ENCODE measurements around the gene COLEC12. TPM values are rescaled to one million over a fixed set of nuclear protein-coding genes. Genes with fewer than 3 reads are reported as not detected.

The COLEC12 gene
- total and polyA plus RNA-seq, 7 experiments from 2014 or later: 0.12 to 0.35 (median 0.19) TPM; not detected in 4

DNA sequence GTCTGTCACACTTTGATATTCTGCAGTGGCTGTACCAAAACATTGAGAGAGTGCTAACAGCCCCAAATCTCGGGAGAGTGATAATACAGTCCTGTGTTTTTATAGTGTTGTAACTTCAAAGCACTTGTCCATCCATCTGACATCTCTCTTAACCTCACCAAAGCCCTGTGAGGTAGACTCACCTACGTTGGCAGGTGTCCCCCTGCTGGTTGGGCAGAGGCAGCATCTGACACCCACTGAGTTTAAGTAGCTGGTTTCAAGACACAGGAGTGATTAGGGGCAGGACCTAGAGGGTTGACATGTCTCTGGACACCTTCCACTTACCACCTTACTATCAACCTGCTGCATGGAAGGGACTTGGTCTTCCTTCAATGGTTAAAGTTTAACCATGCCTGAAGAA is 22.9 kb downstream of the COLEC12 start:
- ChIA-PET CTCF (no interaction called here), POLR2A (no interaction called here)
- no peak for ATAC-seq
- Histone ChIP-seq H3K27ac (ENCODE audit: low read depth, low read length) (no peak overlapping the region), H3K4me3 (ENCODE audit: low read length) (no peak overlapping the region), H3K27me3 (ENCODE audit: control insufficient read depth in 2 of 2, insufficient read depth in 2 of 2, low read length in 2 of 2) (no peaks in the 10 kb centered on the region), H3K4me1 (ENCODE audit: control insufficient read depth in 2 of 2, insufficient read depth in 2 of 2, low read length in 2 of 2) (no peaks in the 10 kb centered on the region), H3K9me3 (ENCODE audit: control insufficient read depth in 2 of 3, low read length in 3 of 3) (no peaks in the 10 kb centered on the region), H3K36me3 (ENCODE audit: control insufficient read depth in 2 of 3, insufficient read depth in 3 of 3, low read length in 3 of 3) (no peaks in the 10 kb centered on the region)
- intact Hi-C loops (cut with micrococcal nuclease): loop anchor here in 1 of 2 donors (5.0 kb wide), 1 partner anchor 370 kb away; no protein-coding TSS in a partner anchor
- H3K27ac Mint-ChIP-seq: no peak overlapping the region
- H3K36me3 Mint-ChIP-seq: no peaks in the 10 kb centered on the region
- peak in 2 of 9 donors; percentile 1 to 3 for DNase-seq
- H3K4me1 Mint-ChIP-seq: no peaks in the 10 kb centered on the region
- peaks cover 0 to 27% (median 8%) of the 10 kb centered on the region in 5 donors for H3K27me3 Mint-ChIP-seq
- H3K9me3 Mint-ChIP-seq: peaks cover 0 to 2% (median 0%) of the 10 kb centered on the region in 11 donors
- H3K4me3 Mint-ChIP-seq: no peak overlapping the region

- no peaks in the 10 kb centered on the region for H3K4me1 ChIP-seq (ENCODE audit: control insufficient read depth in 2 of 2, insufficient read depth in 2 of 2, low read length in 2 of 2)
- CTCF ChIA-PET: no interaction called here
- no peak overlapping the region for H3K27ac Mint-ChIP-seq
Measured at GRCh38 chr18:476251-476664, 24.2 kb downstream of the COLEC12 start.

DNA sequence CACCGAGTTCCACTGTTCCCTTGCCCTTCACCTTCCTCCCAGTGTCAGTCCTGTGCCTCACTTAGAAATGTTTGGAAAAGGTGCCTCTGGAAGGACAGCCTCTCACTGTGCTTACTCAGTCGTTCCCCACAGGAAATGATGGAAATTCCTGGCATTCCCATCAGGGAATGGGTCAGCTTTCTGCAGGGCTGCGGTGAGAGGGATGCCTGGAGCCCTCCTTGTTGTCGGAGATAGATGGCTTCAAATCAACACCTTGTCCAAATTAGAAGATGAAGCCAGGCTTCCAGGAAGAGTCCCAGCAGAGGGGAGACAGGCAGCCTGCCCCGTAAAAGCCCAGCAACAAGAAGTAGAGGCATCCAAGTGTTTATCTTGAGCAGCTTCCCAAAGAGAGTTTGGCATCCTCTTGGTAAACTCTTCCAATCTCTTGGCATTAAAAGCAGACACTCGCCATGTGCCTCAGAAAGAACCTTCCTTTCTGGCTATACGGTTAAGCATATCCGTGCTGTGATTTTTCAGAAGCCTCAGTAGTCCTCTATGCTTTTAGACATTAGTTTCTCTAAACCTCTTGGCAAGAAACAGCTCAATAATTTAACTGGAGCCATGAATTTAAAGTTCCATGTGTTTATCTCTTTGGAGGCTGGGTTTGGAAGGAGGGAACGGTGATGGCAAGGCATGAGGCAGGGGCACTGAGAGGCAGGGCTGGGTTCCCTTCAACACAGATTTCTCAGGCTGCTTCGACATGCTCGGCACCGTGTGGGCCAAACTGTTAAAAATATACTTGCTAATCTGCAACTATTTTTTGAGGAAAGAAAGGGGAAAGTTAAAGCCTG is 25.1 kb downstream of the COLEC12 start:
- no peak overlapping the region for H3K27ac Mint-ChIP-seq
- Histone ChIP-seq H3K4me1 (ENCODE audit: control insufficient read depth in 2 of 2, insufficient read depth in 2 of 2, low read length in 2 of 2) (no peaks in the 10 kb centered on the region), H3K27ac (ENCODE audit: low read depth, low read length) (no peak overlapping the region), H3K27me3 (ENCODE audit: control insufficient read depth in 2 of 2, insufficient read depth in 2 of 2, low read length in 2 of 2) (no peaks in the 10 kb centered on the region), H3K36me3 (ENCODE audit: control insufficient read depth in 2 of 3, insufficient read depth in 3 of 3, low read length in 3 of 3) (no peaks in the 10 kb centered on the region), H3K4me3 (ENCODE audit: low read length) (no peak overlapping the region), H3K9me3 (ENCODE audit: control insufficient read depth in 2 of 3, low read length in 3 of 3) (no peaks in the 10 kb centered on the region)
- peaks cover 0 to 2% (median 0%) of the 10 kb centered on the region in 11 donors for H3K9me3 Mint-ChIP-seq
- H3K36me3 Mint-ChIP-seq: no peaks in the 10 kb centered on the region
- H3K4me1 Mint-ChIP-seq: no peaks in the 10 kb centered on the region
- ATAC-seq (no peak), DNase-seq (no peak)
- no peak overlapping the region for H3K4me3 Mint-ChIP-seq
- peaks cover 0 to 22% (median 8%) of the 10 kb centered on the region in 5 donors for H3K27me3 Mint-ChIP-seq
- POLR2A ChIA-PET: no interaction called here
- intact Hi-C loops (cut with micrococcal nuclease): loop anchor here in 1 of 2 donors (5.0 kb wide), 1 partner anchor 368 kb away; no protein-coding TSS in a partner anchor
- CTCF ChIA-PET: no interaction called here

More at GRCh38 chr18:476251-476664, 24.2 kb downstream of the COLEC12 start:
- peaks cover 0 to 2% (median 0%) of the 10 kb centered on the region in 11 donors for H3K9me3 Mint-ChIP-seq
- Histone ChIP-seq H3K9me3 (ENCODE audit: control insufficient read depth in 2 of 3, low read length in 3 of 3) (no peaks in the 10 kb centered on the region), H3K4me3 (ENCODE audit: low read length) (no peak overlapping the region), H3K36me3 (ENCODE audit: control insufficient read depth in 2 of 3, insufficient read depth in 3 of 3, low read length in 3 of 3) (no peaks in the 10 kb centered on the region), H3K27ac (ENCODE audit: low read depth, low read length) (no peak overlapping the region), H3K27me3 (ENCODE audit: control insufficient read depth in 2 of 2, insufficient read depth in 2 of 2, low read length in 2 of 2) (no peaks in the 10 kb centered on the region)
- ATAC-seq (no peak), DNase-seq (no peak)
- intact Hi-C loops (cut with micrococcal nuclease): loop anchor here in 1 of 2 donors (5.0 kb wide), 1 partner anchor 369 kb away; no protein-coding TSS in a partner anchor
- POLR2A ChIA-PET: no interaction called here
- no peak overlapping the region for H3K4me3 Mint-ChIP-seq
- H3K4me1 Mint-ChIP-seq: no peaks in the 10 kb centered on the region
- peaks cover 0 to 31% (median 8%) of the 10 kb centered on the region in 5 donors for H3K27me3 Mint-ChIP-seq
- H3K36me3 Mint-ChIP-seq: no peaks in the 10 kb centered on the region

DNA sequence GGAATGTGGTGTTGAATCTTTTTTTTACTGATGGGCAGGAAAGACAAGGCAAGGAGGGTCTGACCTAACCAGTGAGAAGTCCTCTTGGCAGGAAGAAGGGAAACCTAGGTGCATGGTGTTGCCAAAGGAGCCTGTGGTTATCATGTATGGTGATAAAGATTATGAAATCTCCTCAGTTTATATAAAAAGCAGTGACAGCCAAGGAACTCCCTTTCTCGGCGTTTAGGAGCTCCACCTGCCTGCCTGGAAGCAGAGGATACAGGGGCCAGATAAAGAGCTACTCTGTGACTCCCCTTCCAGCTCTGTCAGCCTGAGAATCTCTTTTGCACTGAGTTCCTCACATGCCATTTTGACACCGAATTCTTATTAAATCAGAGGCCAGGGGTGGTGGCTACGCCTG is 26.1 kb downstream of the COLEC12 start:
- Histone ChIP-seq H3K4me3 (ENCODE audit: low read length) (no peak overlapping the region), H3K9me3 (ENCODE audit: control insufficient read depth in 2 of 3, low read length in 3 of 3) (no peaks in the 10 kb centered on the region), H3K27ac (ENCODE audit: low read depth, low read length) (no peak overlapping the region), H3K36me3 (ENCODE audit: control insufficient read depth in 2 of 3, insufficient read depth in 3 of 3, low read length in 3 of 3) (no peaks in the 10 kb centered on the region), H3K27me3 (ENCODE audit: control insufficient read depth in 2 of 2, insufficient read depth in 2 of 2, low read length in 2 of 2) (no peaks in the 10 kb centered on the region), H3K4me1 (ENCODE audit: control insufficient read depth in 2 of 2, insufficient read depth in 2 of 2, low read length in 2 of 2) (no peaks in the 10 kb centered on the region)
- POLR2A ChIA-PET: no interaction called here
- no peaks in the 10 kb centered on the region for H3K9me3 Mint-ChIP-seq
- no peaks in the 10 kb centered on the region for H3K36me3 Mint-ChIP-seq
- CTCF ChIA-PET: no interaction called here
- H3K27ac Mint-ChIP-seq: no peak overlapping the region
- intact Hi-C loops (cut with micrococcal nuclease): no loop called here
- peaks cover 0 to 21% (median 5%) of the 10 kb centered on the region in 5 donors for H3K27me3 Mint-ChIP-seq
- no peaks in the 10 kb centered on the region for H3K4me1 Mint-ChIP-seq
- ATAC-seq (no peak), DNase-seq (no peak)
- no peak overlapping the region for H3K4me3 Mint-ChIP-seq

DNA sequence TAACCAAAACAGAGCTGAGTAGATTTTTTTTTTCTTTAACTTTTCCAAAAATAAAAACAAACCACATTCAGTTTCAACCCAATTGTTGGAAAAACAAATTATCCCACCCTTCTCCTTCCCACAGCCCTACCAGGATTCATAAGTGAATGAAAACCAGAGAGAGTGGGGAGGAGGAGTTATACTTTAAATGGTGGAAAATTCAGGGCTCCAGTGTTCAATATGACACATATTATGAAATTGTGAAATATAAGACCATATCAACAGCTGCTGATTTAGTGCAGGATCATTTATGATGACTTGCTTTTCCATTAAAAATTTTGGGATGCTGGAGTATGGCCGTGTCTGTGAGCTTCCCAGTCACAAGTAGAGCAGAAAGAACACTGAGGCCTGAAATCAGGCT is 26.7 kb downstream of the COLEC12 start:
- H3K9me3 ChIP-seq (ENCODE audit: control insufficient read depth in 2 of 3, low read length in 3 of 3): no peaks in the 10 kb centered on the region
- intact Hi-C loops (cut with micrococcal nuclease): no loop called here
- Mint-ChIP-seq H3K27ac (no peak overlapping the region), H3K4me1 (no peaks in the 10 kb centered on the region), H3K9me3 (no peaks in the 10 kb centered on the region), H3K27me3 (peaks cover 0 to 26% (median 4%) of the 10 kb centered on the region in 5 donors), H3K4me3 (no peak overlapping the region), H3K36me3 (no peaks in the 10 kb centered on the region)
- DNase-seq (no peak), ATAC-seq (no peak)
- POLR2A ChIA-PET: no interaction called here
- no peaks in the 10 kb centered on the region for H3K27me3 ChIP-seq (ENCODE audit: control insufficient read depth in 2 of 2, insufficient read depth in 2 of 2, low read length in 2 of 2)
- no peaks in the 10 kb centered on the region for H3K4me1 ChIP-seq (ENCODE audit: control insufficient read depth in 2 of 2, insufficient read depth in 2 of 2, low read length in 2 of 2)
- CTCF ChIA-PET: no interaction called here
- no peaks in the 10 kb centered on the region for H3K36me3 ChIP-seq (ENCODE audit: control insufficient read depth in 2 of 3, insufficient read depth in 3 of 3, low read length in 3 of 3)
- no peak overlapping the region for H3K27ac ChIP-seq (ENCODE audit: low read depth, low read length)
- H3K4me3 ChIP-seq (ENCODE audit: low read length): no peak overlapping the region

DNA sequence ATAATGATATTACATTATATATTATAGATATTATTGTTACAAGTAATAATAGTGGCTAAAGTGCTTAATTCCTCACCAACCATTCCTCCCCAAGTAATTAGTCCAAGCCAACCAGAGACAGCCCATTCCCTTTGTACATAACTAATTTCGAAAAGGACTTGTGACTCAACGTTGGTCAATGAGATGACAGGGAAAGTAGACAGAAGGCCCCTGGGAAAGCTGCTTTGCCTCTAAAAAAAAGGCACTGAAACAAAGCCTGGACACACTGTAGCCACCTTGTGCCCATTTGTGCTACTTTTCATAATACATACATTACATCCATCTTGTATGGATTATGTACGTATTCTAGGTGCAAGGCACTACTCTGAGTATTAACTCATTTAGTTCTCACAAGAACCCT is 28.8 kb downstream of the COLEC12 start:
- intact Hi-C loops (cut with micrococcal nuclease): no loop called here
- Histone ChIP-seq H3K4me3 (ENCODE audit: low read length) (no peak overlapping the region), H3K27me3 (ENCODE audit: control insufficient read depth in 2 of 2, insufficient read depth in 2 of 2, low read length in 2 of 2) (no peaks in the 10 kb centered on the region), H3K9me3 (ENCODE audit: control insufficient read depth in 2 of 3, low read length in 3 of 3) (no peaks in the 10 kb centered on the region), H3K36me3 (ENCODE audit: control insufficient read depth in 2 of 3, insufficient read depth in 3 of 3, low read length in 3 of 3) (no peaks in the 10 kb centered on the region), H3K4me1 (ENCODE audit: control insufficient read depth in 2 of 2, insufficient read depth in 2 of 2, low read length in 2 of 2) (no peaks in the 10 kb centered on the region), H3K27ac (ENCODE audit: low read depth, low read length) (no peak overlapping the region)
- Mint-ChIP-seq H3K36me3 (no peaks in the 10 kb centered on the region), H3K4me1 (no peaks in the 10 kb centered on the region), H3K4me3 (no peak overlapping the region), H3K27ac (no peak overlapping the region), H3K9me3 (no peaks in the 10 kb centered on the region), H3K27me3 (peaks cover 8 to 39% (median 11%) of the 10 kb centered on the region in 5 donors)
- CTCF ChIA-PET: no interaction called here
- POLR2A ChIA-PET: no interaction called here
- ATAC-seq (no peak), DNase-seq (no peak)

Measured in naive thymus-derived CD4-positive, alpha-beta T cell (primary cell).